GM12878 (cell line): Measurements from ENCODE around the gene HSD11B1L. TPM values are rescaled to one million over a fixed set of nuclear protein-coding genes. Genes with fewer than 3 reads are reported as not detected.

Experiments used
- ATAC-seq: fragments of 200-7000 bp; cut with Tn5 transposase; 3 replicates; pipeline ENCODE4 v1.9.1; 2020; ENCODE audit warnings: mild to moderate bottlenecking, moderate library complexity
- BruUV-seq: library from RNA; stranded (reverse); fragments of 400-500 nt; replicated peaks from 2 replicates; lab custom pipeline; 2021; lab: Mats Ljungman, UMichigan
- CTCF ChIA-PET: fragments of 300-600 bp; sonication (Branson Sonifier 250); formaldehyde crosslinking; extraction: SDS; loops from one replicate; lab custom pipeline; 2021; ENCODE audit warnings: inconsistent platforms; lab: Yijun Ruan, JAX
- POLR2A ChIA-PET: fragments of 350-600 bp; formaldehyde crosslinking; extraction: SDS; loops from one replicate; lab custom pipeline; 2021; ENCODE audit warnings: inconsistent platforms; lab: Charles Lee
- RAD21 ChIA-PET: fragments of 300-600 bp; sonication (Branson Sonifier 250); formaldehyde crosslinking; loops from one replicate; lab custom pipeline; 2023; ENCODE audit warnings: antibody characterized with exemption; ENCODE audit not compliant: unreplicated experiment; lab: Charles Lee
- SMC1A ChIA-PET: fragments of 300-600 bp; sonication (Branson Sonifier 250); formaldehyde crosslinking; loops from one replicate; lab custom pipeline; 2023; ENCODE audit not compliant: unreplicated experiment, uncharacterized antibody; lab: Charles Lee
- DNase-seq: peaks from one replicate; pipeline ENCODE4 v3.0.0-alpha.2; 2011; ENCODE audit warnings: low read depth, low spot score
- FAIRE-seq: peaks from 3 replicates; lab custom pipeline; 2011; peaks lifted over from hg19 to GRCh38; lab: Jason Lieb, UNC
- H2AFZ ChIP-seq: 2 replicates; pipeline ENCODE4 v1.6.0; 2011; ENCODE audit warnings: low read depth, low read length, control low read depth; ENCODE audit not compliant: control insufficient read depth
- H3K27ac ChIP-seq: 2 replicates; pipeline ENCODE4 v1.5.1; 2011; ENCODE audit warnings: control low read depth; ENCODE audit not compliant: control insufficient read depth, insufficient read depth
- H3K27me3 ChIP-seq, 2 experiments: replicated peaks in 1 of 2; 2 replicates each; pipeline versions ENCODE4 v1.6.0 to v1.6.1; 2011; ENCODE audit warnings: low read length in 1 of 2; ENCODE audit not compliant: control insufficient read depth in 2 of 2, insufficient read depth in 2 of 2
- H3K36me3 ChIP-seq, 2 experiments: 2 replicates each; pipeline ENCODE4 v1.5.1; 2011; ENCODE audit warnings: low read length in 1 of 2; ENCODE audit not compliant: control insufficient read depth in 2 of 2, insufficient read depth in 2 of 2
- H3K4me1 ChIP-seq: 2 replicates; pipeline ENCODE4 v1.6.1; 2011; ENCODE audit warnings: mild to moderate bottlenecking, low read length, moderate library complexity, mixed read lengths; ENCODE audit not compliant: control insufficient read depth, insufficient read depth
- H3K4me2 ChIP-seq: 2 replicates; pipeline ENCODE4 v1.6.0; 2011; ENCODE audit warnings: control low read depth; ENCODE audit not compliant: control insufficient read depth, insufficient read depth
- H3K4me3 ChIP-seq: fragments of 200-600 bp; sonication (generic); 2 replicates; pipeline ENCODE4 v1.5.1; 2016
- H3K79me2 ChIP-seq: 2 replicates; pipeline ENCODE4 v1.6.0; 2011; ENCODE audit warnings: low read length; ENCODE audit not compliant: control insufficient read depth, insufficient read depth
- H3K9ac ChIP-seq: 2 replicates; pipeline ENCODE4 v1.8.0; 2011; ENCODE audit warnings: low read length, control low read depth, mixed read lengths; ENCODE audit not compliant: control insufficient read depth, insufficient read depth
- H3K9me3 ChIP-seq: replicated peaks from 3 replicates; pipeline ENCODE4 v1.5.1; 2011; ENCODE audit warnings: mild to moderate bottlenecking, low read length; ENCODE audit not compliant: control insufficient read depth, insufficient read depth
- H4K20me1 ChIP-seq: 2 replicates; pipeline ENCODE4 v1.6.0; 2011; ENCODE audit not compliant: control insufficient read depth, insufficient read depth
- BMI1 ChIP-seq: fragments of 450-650 bp; IDR thresholded peaks from 2 replicates; pipeline ENCODE4 v1.6.1; 2016; ENCODE audit warnings: mild to moderate bottlenecking, moderate library complexity, borderline replicate concordance
- HDGF ChIP-seq: fragments of 450-650 bp; IDR thresholded peaks from 2 replicates; pipeline ENCODE4 v1.6.1; 2016; ENCODE audit warnings: antibody characterized with exemption
- JUNB ChIP-seq: IDR thresholded peaks from 2 replicates; pipeline ENCODE4 v1.6.1; 2016; ENCODE audit warnings: antibody characterized with exemption, mild to moderate bottlenecking
- POLR2A ChIP-seq: IDR thresholded peaks from 2 replicates; pipeline ENCODE4 v1.6.1; 2011; ENCODE audit warnings: low read depth, mild to moderate bottlenecking, low read length
- RCOR1 ChIP-seq: conservative IDR thresholded peaks from 2 replicates; pipeline ENCODE4 v1.6.1; 2012; ENCODE audit warnings: low read depth, low read length, improper control_type of control experiment
- WGBS: methylation state at CpG from one replicate; pipeline ENCODE4 v1.1.6; 2016; ENCODE audit warnings: low lambda C conversion rate; ENCODE audit not compliant: insufficient replicate concordance, insufficient coverage; ENCODE audit errors: missing lambda C conversion rate; 5-methylcytosine and 5-hydroxymethylcytosine counted together
- in situ Hi-C: fragments of 300-500 bp; cut with MboI; formaldehyde crosslinking; loops from 9 replicates; pipeline ENCODE4 v1.14.3; 2018; ENCODE audit warnings: mixed read lengths
- intact Hi-C: fragments of 100-400 bp; cut with micrococcal nuclease; formaldehyde crosslinking; loops from one replicate; pipeline ENCODE4 v1.14.2; 2022; ENCODE audit not compliant: unreplicated experiment
- polyA plus RNA-seq, 11 experiments: library from polyadenylated mRNA; depleted of rRNA in 4 of 11; unstranded in 6 of 11; stranded (reverse) in 5 of 11; fragments of >200 nt; fragmentation: Nextera tagmentation in 4 of 11; fragmentation: Illumina TruSeq in 1 of 11; extraction: Ambion mirVana in 4 of 11; extraction: Trizol in 1 of 11; gene quantifications; 1 replicate in 1 of 11; 2 replicates in 10 of 11; pipeline versions ENCODE4 v1.2.1 to v1.2.3, GENCODE V29; 2011 to 2016; ENCODE audit warnings: inconsistent platforms in 2 of 11, missing spikeins in 2 of 11, low read depth in 1 of 11
- total RNA-seq, 4 experiments: library from RNA; depleted of rRNA in 3 of 4; stranded (reverse); fragments of >200 nt in 3 of 4; fragmentation: Illumina TruSeq in 1 of 4; extraction: Trizol in 1 of 4; gene quantifications; 2 replicates each; pipeline versions ENCODE4 v1.2.1 to v1.2.3, GENCODE V29; 2013 to 2021
- TF ChIP-seq, protein P1 (sequence below), 3 experiments: IDR thresholded peaks in 2 of 3; conservative IDR thresholded peaks in 1 of 3; 2 replicates each; pipeline ENCODE4 v1.5.1; 2011; ENCODE audit warnings: low read depth in 3 of 3, low read length in 3 of 3, mild to moderate bottlenecking in 3 of 3, control low read depth in 2 of 3, moderate library complexity in 2 of 3, inconsistent platforms in 1 of 3, mixed read lengths in 1 of 3; ENCODE audit not compliant: control insufficient read depth in 2 of 3, insufficient read depth in 1 of 3; ENCODE audit errors: extremely low read depth in 1 of 3
- TF ChIP-seq, protein P2 (sequence below): IDR thresholded peaks from 2 replicates; pipeline ENCODE4 v1.6.1; 2012; ENCODE audit warnings: low read depth, low read length, improper control_type of control experiment

The HSD11B1L gene
- total and polyA plus RNA-seq, 10 of the 15 experiments (the other 5 are each of a cell fraction or from before 2014, with no cell fraction given): 0.29 to 1.8 (median 1.1) TPM; not detected in 1

DNA sequence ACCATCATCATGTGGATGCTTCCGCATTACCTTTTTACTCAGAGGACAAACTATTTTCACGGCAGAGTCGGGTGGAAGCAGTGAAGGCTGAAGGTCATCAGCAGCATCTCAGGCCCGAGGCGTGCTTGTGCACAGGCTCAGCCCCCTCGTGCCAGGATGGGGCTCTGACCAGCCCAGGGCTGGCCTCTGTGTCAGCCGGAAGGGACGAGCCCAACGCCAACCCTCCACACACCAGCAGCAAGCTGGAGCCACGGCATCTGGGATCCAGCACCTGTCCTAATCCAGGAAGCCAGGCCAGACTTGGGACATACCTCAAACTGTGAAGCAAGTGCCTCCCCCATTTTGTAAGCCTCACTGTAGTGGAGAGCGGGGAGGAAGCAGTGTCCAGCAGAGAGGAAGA, 11.6 kb upstream of the HSD11B1L start:
- Histone ChIP-seq H3K27ac (no peak overlapping the region), H3K9ac (no peak overlapping the region), H3K4me3 (no peak overlapping the region), H3K4me1 (peaks cover 3% of the 10 kb centered on the region; the same call in 1 of the 2 replicates), H3K9me3 (no peaks in the 10 kb centered on the region), H2AFZ (no peak overlapping the region), H3K36me3 (peaks cover 20 to 40% of the 10 kb centered on the region in 2 experiments; a peak in 3 of 4 replicates), H3K79me2 (no peaks in the 10 kb centered on the region), H3K4me2 (no peak overlapping the region), H3K27me3 (no peaks in the 10 kb centered on the region), H4K20me1 (no peaks in the 10 kb centered on the region; the same call in 1 of the 2 replicates)
- no TSS peak for BruUV-seq
- ATAC-seq: no peak
- DNase-seq: no peak
- TF ChIP-seq, protein P1, sequence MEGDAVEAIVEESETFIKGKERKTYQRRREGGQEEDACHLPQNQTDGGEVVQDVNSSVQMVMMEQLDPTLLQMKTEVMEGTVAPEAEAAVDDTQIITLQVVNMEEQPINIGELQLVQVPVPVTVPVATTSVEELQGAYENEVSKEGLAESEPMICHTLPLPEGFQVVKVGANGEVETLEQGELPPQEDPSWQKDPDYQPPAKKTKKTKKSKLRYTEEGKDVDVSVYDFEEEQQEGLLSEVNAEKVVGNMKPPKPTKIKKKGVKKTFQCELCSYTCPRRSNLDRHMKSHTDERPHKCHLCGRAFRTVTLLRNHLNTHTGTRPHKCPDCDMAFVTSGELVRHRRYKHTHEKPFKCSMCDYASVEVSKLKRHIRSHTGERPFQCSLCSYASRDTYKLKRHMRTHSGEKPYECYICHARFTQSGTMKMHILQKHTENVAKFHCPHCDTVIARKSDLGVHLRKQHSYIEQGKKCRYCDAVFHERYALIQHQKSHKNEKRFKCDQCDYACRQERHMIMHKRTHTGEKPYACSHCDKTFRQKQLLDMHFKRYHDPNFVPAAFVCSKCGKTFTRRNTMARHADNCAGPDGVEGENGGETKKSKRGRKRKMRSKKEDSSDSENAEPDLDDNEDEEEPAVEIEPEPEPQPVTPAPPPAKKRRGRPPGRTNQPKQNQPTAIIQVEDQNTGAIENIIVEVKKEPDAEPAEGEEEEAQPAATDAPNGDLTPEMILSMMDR (IDR thresholded peaks at IDR 0.05 in 2 of 3, conservative IDR thresholded peaks at IDR 0.05 in 1 of 3; ENCODE audit: control insufficient read depth in 2 of 3, extremely low read depth in 1 of 3, insufficient read depth in 1 of 3, low read depth in 3 of 3, low read length in 3 of 3): no peak
- peak; percentile 63; the same call in 1 of the 2 replicates for TF ChIP-seq POLR2A
- ChIA-PET RAD21 (no interaction called here), POLR2A (no interaction called here), CTCF (interaction anchor here (1.4 kb wide), 1 partner anchor 20 kb away, joined by 3 read pairs; no protein-coding TSS in a partner anchor), SMC1A (no interaction called here)
- 85% methylated on average over 11 of the region's 11 CpGs for WGBS
- no peak for FAIRE-seq
- in situ Hi-C loops: no loop called here
- intact Hi-C loops: no loop called here

DNA sequence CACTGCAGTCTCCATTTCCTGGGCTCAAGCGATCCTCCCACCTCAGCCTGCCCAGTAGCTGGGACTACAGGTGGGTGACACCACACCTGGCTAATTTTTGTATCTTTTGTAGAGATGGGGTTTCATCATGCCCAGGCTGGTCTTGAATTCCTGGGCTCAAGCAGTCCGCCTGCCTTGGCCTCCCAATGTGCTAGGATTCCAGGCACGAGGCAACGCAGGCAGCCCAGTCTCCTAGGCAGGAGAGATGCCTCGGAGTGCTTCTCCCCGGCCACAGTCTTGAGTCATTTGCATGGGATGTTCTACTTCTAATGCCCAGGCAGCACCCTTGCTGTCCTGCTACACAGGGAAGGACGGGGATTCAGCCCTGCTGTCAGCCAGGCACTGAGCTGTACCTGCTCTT, 9.2 kb upstream of the HSD11B1L start:
- no peak for TF ChIP-seq HDGF
- TF ChIP-seq, protein P2, sequence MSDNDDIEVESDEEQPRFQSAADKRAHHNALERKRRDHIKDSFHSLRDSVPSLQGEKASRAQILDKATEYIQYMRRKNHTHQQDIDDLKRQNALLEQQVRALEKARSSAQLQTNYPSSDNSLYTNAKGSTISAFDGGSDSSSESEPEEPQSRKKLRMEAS: no peak
- no peak for TF ChIP-seq BMI1
- no peak for TF ChIP-seq JUNB
- no peak for TF ChIP-seq RCOR1
- TF ChIP-seq, all 136 proteins: peak for 0
- no peak overlapping the region for H3K9ac ChIP-seq
- POLR2A ChIA-PET: no interaction called here
- FAIRE-seq: no peak
- H3K9me3 ChIP-seq: no peaks in the 10 kb centered on the region
- intact Hi-C loops: no loop called here
- BruUV-seq: no TSS peak
- RAD21 ChIA-PET: no interaction called here
- H3K27me3 ChIP-seq: no peaks in the 10 kb centered on the region
- no peak for DNase-seq
- SMC1A ChIA-PET: no interaction called here
- H3K4me1 ChIP-seq: no peaks in the 10 kb centered on the region
- no peak overlapping the region for H2AFZ ChIP-seq
- CTCF ChIA-PET: no interaction called here
- 91% methylated on average over 7 of the region's 7 CpGs for WGBS
- ATAC-seq: no peak
- H3K36me3 ChIP-seq: peaks cover 8 to 27% of the 10 kb centered on the region in 2 experiments; a peak in 3 of 4 replicates
- H3K4me2 ChIP-seq: no peak overlapping the region
- in situ Hi-C loops: no loop called here
- no peak overlapping the region for H3K27ac ChIP-seq
- H4K20me1 ChIP-seq: no peaks in the 10 kb centered on the region
- no peaks in the 10 kb centered on the region for H3K79me2 ChIP-seq
- H3K4me3 ChIP-seq: no peak overlapping the region
